Hematopoietic multipotent progenitor cell (in vitro differentiated cells): ENCODE measurements around the gene PIRT. TPM values are rescaled to one million over a fixed set of nuclear protein-coding genes. Genes with fewer than 3 reads are reported as not detected.
"Not testable (repeated sequence)": the region's sequence is repeated elsewhere in the genome, so short reads cannot be mapped to it uniquely, and the experiment has no call there.

Source experiments
- DNase-seq, 3 donors: peaks; one replicate each; pipeline ENCODE4 v3.0.0-alpha.2; 2011 to 2015; ENCODE audit warnings: low read depth in 2 of 3, low spot score in 2 of 3
- total RNA-seq: library from RNA; depleted of rRNA; stranded (reverse); fragments of >200 nt; gene quantifications from one replicate; pipeline ENCODE4 v1.2.3, GENCODE V29; 2012

PIRT gene
- not detected for total RNA-seq

- no peak for DNase-seq
Measured at GRCh38 chr17:10837921-10838320, at the start of gene PIRT. PIRT (minus strand) TSS chr17:10838087; CDS start chr17:10825645, 12,442 bp downstream.

GRCh38 chr17:10881959-10882358 lies 44.1 kb upstream of the PIRT start:
- DNase-seq: no peak

DNA sequence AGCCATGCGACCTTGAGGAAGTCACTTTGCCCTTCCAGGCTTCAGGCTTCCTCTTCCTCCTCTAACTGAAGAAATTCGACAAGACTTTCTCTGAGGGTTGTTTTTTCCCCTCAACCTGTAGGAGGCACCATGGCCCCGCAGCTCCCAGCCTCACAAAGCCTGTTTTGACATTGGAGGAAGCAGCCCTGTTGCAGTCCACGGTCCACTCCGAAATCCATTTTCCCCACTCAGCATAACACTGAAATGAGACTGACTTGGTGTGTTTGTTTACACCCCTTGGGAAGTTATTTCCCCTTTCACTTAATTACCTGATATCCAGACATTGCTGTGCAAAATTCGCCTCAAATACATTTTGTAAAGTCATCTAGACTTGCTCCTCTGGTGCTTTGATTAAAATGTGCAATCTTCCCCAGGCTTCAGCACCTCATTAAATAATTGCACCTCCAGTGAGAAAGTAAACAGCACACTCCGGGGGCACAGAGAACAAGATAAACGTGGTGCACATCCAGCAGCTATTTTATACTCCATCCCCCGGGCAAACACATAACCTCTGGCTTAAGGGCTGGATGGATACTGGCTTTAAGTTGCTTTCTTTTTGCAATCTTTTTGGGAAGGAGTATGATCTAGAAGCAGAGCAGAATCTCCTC lies 41.4 kb upstream of the PIRT start:
- no peak for DNase-seq

GRCh38 chr17:10875984-10876555 lies 38.2 kb upstream of the PIRT start:
- peak in 2 of 3 donors; percentile 10 to 21 for DNase-seq

- DNase-seq: peak in 2 of 3 donors; percentile 58 to 74
Measured at GRCh38 chr17:10875430-10875851, 37.6 kb upstream of the PIRT start.

DNA sequence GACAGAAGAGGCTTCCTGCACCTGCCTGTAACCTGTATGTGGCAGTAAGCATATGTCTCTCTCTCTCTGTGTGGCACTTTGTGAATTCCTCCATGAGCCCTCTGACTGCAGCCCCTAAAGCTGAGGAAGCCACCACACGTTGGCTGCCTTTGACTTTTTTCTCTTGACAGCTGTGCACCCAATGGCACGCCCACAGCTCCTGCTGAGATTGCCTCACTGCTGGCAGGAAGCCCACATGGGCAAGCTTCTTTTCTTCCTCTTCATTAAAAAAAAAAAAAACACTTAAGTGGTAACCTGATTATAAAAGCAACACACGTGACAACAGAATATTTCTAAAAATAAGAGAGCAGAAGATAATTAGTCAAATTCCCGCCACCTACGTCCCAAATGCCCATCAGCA lies 34.0 kb upstream of the PIRT start:
- no peak for DNase-seq

DNA sequence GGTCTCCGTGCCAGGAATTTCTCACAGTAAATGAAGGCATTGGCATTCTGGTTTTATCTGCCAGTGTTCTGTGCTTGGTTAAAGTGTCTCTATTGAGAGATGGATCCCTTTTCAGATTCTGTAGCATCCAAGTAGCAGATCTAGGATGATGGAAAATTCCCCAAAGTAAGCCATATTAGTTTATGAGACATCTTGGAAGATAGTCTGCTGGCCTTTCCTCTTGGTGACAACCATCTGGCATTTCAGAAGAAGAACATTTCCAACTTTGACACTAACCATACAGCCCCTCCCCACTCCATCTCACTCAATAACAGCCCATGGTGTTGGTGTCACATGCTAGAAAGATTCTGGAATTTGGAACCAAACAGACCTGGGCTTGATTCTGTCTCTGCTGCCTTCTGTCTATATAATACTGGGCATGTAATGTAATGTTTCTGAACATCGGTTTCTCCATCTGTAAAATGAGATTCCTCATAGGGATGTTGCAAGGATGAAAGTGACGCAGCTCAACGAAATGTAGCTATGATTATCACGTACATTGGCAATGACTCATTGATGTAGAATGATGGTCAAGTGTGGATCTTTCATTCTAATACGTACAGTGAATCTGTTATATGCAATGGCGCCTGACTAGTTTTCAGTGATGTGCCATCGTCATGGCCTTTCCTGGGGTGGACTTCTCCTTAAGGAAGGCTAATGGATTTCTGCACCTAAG lies 32.6 kb upstream of the PIRT start:
- no peak for DNase-seq

DNA sequence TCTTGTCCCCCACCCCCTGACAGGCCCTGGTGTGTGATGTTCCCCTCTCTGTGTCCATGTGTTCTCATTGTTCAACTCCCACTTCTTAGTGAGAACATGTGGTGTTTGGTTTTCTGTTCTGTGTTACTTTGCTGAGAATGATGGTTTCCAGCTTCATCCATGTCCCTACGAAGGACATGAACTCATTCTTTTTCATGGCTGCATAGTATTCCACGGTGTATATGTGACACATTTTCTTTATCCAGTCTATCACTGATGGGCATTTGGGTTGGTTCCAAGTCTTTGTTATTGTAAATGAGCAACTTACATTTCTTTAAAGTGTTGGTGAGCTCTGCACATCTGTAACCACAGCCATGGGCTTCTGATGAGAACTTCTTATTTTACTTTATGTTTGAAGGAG lies 30.9 kb upstream of the PIRT start:
- not testable (repeated sequence) for DNase-seq

- DNase-seq: no peak
Measured at GRCh38 chr17:10859051-10859450, 21.2 kb upstream of the PIRT start.

- DNase-seq: no peak
Measured at GRCh38 chr17:10857976-10858375, 20.1 kb upstream of the PIRT start.

DNA sequence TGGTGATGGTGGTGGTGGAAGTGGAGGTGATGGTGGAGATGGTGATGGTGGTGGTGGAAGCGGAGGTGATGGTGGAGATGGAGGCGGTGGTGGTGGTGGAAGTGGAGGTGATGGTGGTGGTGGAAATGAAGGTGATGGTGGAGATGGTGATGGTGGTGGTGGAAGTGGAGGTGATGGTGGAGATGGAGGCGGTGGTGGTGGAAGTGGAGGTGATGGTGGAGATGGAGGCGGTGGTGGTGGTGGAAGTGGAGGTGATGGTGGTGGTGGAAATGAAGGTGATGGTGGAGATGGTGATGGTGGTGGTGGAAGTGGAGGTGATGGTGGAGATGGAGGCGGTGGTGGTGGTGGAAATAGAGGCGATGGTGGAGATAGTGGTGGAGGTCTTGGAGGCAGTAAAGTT lies 8.7 kb upstream of the PIRT start:
- DNase-seq: not testable (repeated sequence)

- DNase-seq: no peak
Measured at GRCh38 chr17:10845388-10845751, 7.5 kb upstream of the PIRT start.

DNA sequence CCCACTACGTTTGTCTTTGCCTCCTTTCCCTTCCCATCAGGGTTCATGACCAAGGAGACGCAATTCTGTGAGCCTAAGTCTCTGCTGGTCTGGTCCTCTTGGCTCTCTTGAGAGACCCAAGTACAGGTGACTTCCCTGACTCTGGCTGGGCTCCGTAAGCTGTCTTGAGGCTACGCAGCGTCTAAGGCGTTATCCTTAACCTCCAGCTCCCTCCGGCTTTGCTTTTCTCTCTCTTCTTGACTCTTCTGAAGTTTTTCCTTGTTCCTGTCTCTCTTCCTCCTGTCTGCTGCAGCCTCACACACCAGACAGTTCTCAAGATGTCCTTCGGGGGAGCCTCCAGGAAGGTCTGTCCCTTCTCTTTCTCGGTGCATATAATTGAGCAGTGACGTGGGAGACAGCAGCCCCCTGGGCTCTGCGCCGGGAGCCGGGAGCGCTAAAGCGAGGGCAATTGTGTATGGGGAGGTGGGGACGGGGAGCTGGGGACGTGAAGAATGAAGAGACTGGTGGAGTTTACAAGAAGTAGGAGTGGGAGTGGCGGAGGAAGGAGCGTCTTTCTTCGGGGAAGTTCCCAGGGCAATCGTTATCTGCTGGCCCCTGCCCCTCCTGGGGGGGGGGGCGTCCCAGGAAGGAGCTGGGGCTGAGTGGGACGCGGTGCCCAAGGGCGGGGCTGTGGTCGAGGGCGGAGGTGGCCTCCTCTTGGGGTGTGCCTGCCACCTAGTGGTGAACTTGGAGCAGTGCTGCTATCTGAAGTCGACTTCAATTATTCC lies 6.9 kb upstream of the PIRT start:
- peak; percentile 45 to 81 (median 75) for DNase-seq

DNA sequence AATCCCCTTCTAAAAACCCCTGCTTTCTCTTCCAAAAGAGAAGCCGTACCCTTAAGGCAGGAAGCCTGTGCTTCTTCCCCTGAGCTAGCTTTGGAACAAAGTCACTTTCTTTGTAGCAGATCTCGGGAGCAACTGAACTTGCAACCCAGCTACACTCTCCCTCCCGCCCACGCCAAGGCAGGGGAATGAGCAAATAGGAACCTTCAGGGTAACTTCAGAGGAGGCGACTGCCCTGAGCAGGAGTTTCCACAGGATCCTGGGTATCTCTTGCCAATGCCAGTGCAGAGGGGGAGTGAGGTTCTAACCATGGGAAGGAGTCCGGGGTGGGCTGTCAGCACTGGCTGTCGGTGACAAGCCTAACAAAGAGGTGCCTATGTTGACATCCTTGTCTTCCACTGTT lies 5.9 kb upstream of the PIRT start:
- no peak for DNase-seq

GRCh38 chr17:10842658-10843057 lies 4.8 kb upstream of the PIRT start:
- DNase-seq: no peak

DNA sequence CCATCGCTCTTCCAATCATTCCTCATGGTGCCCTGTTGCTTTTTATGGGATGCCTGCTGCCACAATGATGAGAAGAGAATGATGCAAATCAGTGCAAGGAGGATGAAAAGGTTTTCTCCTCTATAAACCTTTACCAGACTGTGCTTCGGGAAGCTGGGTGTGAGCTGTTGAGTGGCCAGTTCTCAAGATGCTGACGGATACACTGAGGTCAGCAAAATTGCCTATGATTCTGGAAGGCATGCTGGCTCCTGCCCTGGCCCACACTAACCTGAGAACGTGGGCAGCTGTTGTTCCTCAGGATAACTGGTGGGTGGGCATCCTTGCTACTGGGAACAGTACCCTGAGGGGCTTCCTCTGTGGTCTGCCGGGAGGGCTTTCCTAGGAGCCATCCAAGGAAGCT lies 795 bp upstream of the PIRT start:
- DNase-seq: no peak

DNA sequence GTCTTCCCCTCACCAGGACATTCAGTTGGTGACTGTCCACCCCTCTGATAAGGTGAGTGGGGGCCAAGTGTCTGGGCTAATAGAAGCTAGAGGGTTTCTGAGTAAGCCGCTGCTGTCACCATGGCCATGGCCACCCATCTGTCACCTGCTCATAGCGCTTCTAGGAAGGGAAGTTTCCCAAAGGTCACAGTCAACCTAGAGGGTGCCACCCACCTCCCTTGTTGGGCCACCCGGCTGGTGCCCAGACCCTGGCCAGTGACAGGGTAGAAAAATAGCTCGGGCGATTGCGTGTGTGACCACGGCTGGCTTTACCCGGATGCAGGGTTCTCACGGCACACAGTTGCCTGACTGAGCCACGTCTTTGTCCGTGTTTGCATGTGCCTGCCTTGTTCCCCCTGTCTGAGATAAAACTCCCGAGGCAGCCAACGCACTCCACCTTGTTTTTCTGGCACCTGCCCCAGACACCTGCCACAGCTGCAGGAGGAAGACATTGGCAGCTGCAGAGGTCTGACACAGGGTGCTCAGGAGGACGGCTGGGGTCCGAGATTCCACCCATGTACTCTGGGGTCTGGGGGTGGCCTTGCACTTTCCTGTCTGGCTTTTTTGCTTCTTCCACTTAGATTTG lies 809 bp downstream of the PIRT start:
- no peak for DNase-seq

DNA sequence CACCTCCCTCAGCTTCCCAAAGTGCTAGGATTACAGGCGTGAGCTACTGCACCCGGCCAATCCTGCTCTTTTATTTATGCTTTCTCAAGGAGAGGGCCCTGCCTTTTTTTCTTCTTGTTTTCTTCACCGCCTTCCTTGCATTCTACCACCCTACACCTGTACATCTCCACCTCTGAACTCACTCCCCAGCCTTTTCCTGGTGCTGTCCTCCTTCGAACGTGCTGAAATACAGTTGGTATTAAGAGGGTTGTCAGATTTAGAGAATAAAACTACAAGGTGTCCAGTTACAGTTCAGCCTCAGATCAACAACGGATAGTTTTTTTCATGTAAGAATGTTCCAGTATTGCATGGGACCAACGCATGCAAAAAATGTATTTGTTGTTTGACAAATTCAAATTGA lies 1.7 kb downstream of the PIRT start:
- DNase-seq: no peak

DNA sequence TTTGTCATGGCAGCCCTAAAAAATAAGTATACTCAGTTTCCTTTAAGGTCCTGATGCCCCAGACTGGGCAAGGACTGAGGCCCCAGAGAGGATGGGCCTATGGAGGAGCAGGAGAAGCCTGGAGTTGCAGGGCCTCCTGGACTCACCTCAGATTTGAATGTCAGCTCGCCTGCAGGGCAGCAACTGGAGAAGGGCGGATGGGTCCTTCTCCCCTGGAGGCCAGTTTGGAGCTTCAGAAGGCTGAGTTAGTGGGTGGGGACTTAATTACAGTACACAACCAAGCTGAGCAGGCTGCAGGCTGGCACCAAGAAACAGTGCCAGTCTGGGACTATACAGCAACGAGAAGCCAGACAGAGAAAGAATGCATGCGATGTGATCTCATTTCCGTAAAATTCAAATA lies 6.2 kb downstream of the PIRT start:
- DNase-seq: no peak

- DNase-seq: no peak
Measured at GRCh38 chr17:10827898-10828552, 9.9 kb downstream of the PIRT start.
